Thymus (tissue), 11 donors: ENCODE measurements around the gene TCL1B. TPM values are rescaled to one million over a fixed set of nuclear protein-coding genes. Genes with fewer than 3 reads are reported as not detected.

ENCODE experiments used
- DNase-seq, 9 donors: peaks; one replicate each; pipeline ENCODE4 v3.0.0-alpha.2; 2013; ENCODE audit warnings: low spot score in 9 of 9, low read depth in 6 of 9, missing footprints in 1 of 9
- H3K27ac ChIP-seq, 2 donors: one replicate each; pipeline ENCODE4 v1.5.1; 2013; ENCODE audit warnings: control low read depth in 1 of 2, low read depth in 1 of 2, low read length in 1 of 2, mild to moderate bottlenecking in 1 of 2, moderate library complexity in 1 of 2
- H3K27me3 ChIP-seq, 2 donors: one replicate each; pipeline ENCODE4 v1.5.1; 2013; ENCODE audit warnings: low read length in 1 of 2; ENCODE audit not compliant: control insufficient read depth in 2 of 2, insufficient read depth in 1 of 2
- H3K36me3 ChIP-seq, 2 donors: one replicate each; pipeline ENCODE4 v1.5.1; 2013; ENCODE audit warnings: low read length in 1 of 2, mild to moderate bottlenecking in 1 of 2, moderate library complexity in 1 of 2; ENCODE audit not compliant: control insufficient read depth in 2 of 2, insufficient read depth in 2 of 2
- H3K4me1 ChIP-seq, 2 donors: one replicate each; pipeline ENCODE4 v1.5.1; 2013; ENCODE audit warnings: low read length in 2 of 2; ENCODE audit not compliant: control insufficient read depth in 2 of 2, insufficient read depth in 2 of 2
- H3K4me3 ChIP-seq, 2 donors: one replicate each; pipeline ENCODE4 v1.5.1; 2013; ENCODE audit warnings: low read length in 2 of 2, control low read depth in 1 of 2, mild to moderate bottlenecking in 1 of 2
- H3K9me3 ChIP-seq, 2 donors: one replicate each; pipeline ENCODE4 v1.5.1; 2013; ENCODE audit warnings: low read length in 1 of 2, mild to moderate bottlenecking in 1 of 2; ENCODE audit not compliant: control insufficient read depth in 2 of 2, insufficient read depth in 1 of 2
- WGBS: extraction: QIAGEN DNeasy Blood & Tissue Kit; methylation state at CpG from one replicate; pipeline ENCODE4 v1.1.7; 2013; 5-methylcytosine and 5-hydroxymethylcytosine counted together
- polyA plus RNA-seq: library from polyadenylated mRNA; stranded (reverse); fragments of 200-250 nt; gene quantifications from one replicate; pipeline ENCODE4 v1.2.3, GENCODE V29; 2013
- total RNA-seq: library from RNA; stranded (reverse); fragments of 120-200 nt; gene quantifications from one replicate; pipeline ENCODE4 v1.2.4, GENCODE V29; 2013
- donor health status: healthy.

Gene TCL1B
- total and polyA plus RNA-seq, 2 donors: 0.14 to 0.24 TPM

DNA sequence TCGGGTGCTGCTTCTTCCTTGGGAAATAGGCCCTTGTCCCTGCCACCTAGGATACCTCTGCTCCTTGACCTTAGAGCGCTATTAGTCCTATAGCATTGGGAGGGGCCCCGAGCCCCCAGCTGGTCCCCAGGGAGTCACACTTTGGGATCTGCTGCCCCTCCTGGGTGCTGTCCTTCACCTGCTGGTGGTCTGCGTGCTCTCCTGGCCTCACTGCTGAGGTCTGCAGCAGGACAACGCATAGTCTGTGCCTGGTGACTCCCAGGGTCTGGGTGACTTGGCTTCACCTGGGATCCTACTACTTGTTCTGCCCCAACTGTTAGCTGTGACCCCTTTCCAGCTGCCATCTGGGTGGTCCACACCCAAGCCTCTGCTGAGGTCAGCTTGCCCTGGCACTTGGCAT lies 8.8 kb downstream of the TCL1B start:
- DNase-seq: no peak
- H3K36me3 ChIP-seq: no peaks in the 10 kb centered on the region
- no peaks in the 10 kb centered on the region for H3K9me3 ChIP-seq
- H3K4me1 ChIP-seq: no peaks in the 10 kb centered on the region
- 64% methylated on average over 5 of the region's 5 CpGs for WGBS
- H3K27me3 ChIP-seq: peaks cover 0 to 3% of the 10 kb centered on the region in 2 donors
- no peak overlapping the region for H3K4me3 ChIP-seq
- no peak overlapping the region for H3K27ac ChIP-seq

DNA sequence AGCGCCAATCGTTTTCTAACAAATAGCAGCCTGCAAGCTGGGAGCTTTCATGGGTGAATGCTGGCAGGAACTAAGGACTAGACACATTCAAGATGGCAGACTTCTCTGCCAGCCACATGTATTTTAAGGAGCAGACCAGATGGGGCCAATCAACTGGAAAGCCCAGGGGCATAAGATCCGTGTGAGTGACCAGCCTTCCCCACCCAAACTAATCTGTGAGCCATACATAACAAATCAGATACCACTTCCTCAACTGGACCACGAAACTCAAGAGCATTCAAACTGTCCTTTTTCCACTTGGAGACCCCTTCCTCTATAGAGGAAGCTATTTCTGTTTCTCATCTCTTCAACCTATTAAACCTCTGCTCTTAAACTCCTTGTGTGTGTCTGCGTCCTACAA lies 9.7 kb downstream of the TCL1B start:
- H3K27ac ChIP-seq: no peak overlapping the region
- H3K27me3 ChIP-seq: peaks cover 0 to 3% of the 10 kb centered on the region in 2 donors
- no peaks in the 10 kb centered on the region for H3K9me3 ChIP-seq
- no peaks in the 10 kb centered on the region for H3K4me1 ChIP-seq
- no peak for DNase-seq
- H3K36me3 ChIP-seq: no peaks in the 10 kb centered on the region
- WGBS: 69% methylated on average over 5 of the region's 5 CpGs
- H3K4me3 ChIP-seq: no peak overlapping the region

DNA sequence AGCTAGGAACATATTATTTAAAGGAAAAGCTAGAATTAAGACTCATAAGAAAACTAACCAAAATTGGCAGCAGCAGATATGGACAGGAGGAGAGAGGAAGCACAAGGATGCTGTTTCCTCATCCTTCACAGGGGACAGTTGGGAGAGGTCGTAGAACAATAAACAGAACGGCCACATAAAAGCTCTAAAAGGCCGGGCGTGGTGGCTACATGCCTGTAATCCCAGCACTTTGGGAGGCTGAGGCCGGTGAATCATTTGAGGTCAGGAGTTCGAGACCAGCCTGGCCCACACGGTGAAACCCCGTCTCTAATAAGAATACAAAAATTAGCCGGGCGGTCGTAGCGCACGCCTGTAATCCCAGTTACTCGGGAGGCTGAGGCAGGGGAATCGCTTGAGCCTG lies 10.5 kb downstream of the TCL1B start:
- H3K4me1 ChIP-seq: no peaks in the 10 kb centered on the region
- DNase-seq: no peak
- H3K27ac ChIP-seq: no peak overlapping the region
- 80% methylated on average over 15 of the region's 15 CpGs for WGBS
- H3K27me3 ChIP-seq: peaks cover 2 to 3% of the 10 kb centered on the region in 2 donors
- no peak overlapping the region for H3K4me3 ChIP-seq
- no peaks in the 10 kb centered on the region for H3K9me3 ChIP-seq
- H3K36me3 ChIP-seq: no peaks in the 10 kb centered on the region

DNA sequence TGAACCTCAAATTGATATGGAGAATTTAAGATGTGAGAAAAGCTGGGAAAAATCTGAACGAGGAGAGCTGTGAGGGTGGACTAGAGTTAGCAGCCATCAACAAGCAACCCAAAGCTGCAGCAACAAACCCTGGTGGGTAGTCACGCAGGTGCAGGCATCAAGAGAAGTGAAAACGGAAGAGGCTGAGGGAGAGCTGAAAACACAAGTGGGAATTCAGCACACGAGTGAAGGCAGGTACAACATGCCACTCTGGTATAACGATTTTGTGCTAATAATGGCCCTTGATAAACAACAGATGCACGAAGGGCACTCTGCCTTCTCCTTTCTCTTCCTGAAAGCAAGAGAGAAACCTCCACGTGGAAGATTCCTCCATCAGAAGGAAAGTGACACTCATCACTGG lies 11.5 kb downstream of the TCL1B start:
- H3K4me3 ChIP-seq: no peak overlapping the region
- H3K4me1 ChIP-seq: no peaks in the 10 kb centered on the region
- H3K36me3 ChIP-seq: no peaks in the 10 kb centered on the region
- no peak overlapping the region for H3K27ac ChIP-seq
- DNase-seq: no peak
- no peaks in the 10 kb centered on the region for H3K9me3 ChIP-seq
- WGBS: 74% methylated on average over 7 of the region's 7 CpGs
- H3K27me3 ChIP-seq: peaks cover 3 to 4% of the 10 kb centered on the region in 2 donors

DNA sequence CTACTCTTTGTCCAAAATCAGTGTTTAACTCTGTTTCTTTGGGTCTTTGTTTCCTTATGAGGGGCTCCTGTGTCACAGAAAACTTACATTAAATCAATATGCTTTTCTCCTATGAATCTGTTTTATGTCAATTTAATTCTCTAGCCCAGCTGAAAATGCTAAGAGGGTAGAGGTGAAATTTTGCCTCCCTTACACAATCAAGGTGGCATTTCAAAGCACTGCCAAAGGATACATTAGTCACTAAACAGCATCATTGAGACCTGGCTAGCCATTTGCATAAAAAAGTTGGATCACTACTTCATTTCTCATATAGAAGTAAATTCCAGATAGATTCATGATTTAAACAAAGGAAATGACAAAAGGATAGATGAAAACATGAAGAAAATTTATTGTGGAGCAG lies 12.1 kb downstream of the TCL1B start:
- Histone ChIP-seq H3K27ac (no peak overlapping the region), H3K4me3 (no peak overlapping the region), H3K4me1 (no peaks in the 10 kb centered on the region), H3K27me3 (peaks cover 2 to 4% of the 10 kb centered on the region in 2 donors), H3K36me3 (no peaks in the 10 kb centered on the region), H3K9me3 (no peaks in the 10 kb centered on the region)
- no peak for DNase-seq

DNA sequence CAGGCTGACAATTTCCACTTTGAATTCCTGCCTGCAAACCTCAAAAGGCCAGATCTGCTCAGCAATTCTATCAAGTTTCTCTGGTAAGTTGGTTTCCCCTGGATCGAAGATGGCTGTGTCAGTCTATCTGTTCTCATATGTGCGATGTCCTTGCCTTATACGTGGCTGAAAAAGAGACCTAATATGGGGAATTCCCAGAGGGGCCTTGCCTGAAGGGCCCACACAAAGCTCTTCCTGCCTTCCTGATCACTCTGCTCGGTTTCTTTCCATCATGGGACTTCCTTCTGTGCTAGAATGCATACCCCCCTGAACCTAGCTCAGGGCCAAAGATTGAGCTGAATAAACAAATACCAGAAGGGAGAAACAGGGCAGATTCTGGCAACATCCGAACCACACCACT lies 13.2 kb downstream of the TCL1B start:
- Histone ChIP-seq H3K27me3 (peaks cover 0 to 4% of the 10 kb centered on the region in 2 donors), H3K9me3 (no peaks in the 10 kb centered on the region), H3K4me3 (no peak overlapping the region), H3K27ac (no peak overlapping the region), H3K36me3 (no peaks in the 10 kb centered on the region), H3K4me1 (no peaks in the 10 kb centered on the region)
- WGBS: 60% methylated on average over 5 of the region's 5 CpGs
- no peak for DNase-seq

DNA sequence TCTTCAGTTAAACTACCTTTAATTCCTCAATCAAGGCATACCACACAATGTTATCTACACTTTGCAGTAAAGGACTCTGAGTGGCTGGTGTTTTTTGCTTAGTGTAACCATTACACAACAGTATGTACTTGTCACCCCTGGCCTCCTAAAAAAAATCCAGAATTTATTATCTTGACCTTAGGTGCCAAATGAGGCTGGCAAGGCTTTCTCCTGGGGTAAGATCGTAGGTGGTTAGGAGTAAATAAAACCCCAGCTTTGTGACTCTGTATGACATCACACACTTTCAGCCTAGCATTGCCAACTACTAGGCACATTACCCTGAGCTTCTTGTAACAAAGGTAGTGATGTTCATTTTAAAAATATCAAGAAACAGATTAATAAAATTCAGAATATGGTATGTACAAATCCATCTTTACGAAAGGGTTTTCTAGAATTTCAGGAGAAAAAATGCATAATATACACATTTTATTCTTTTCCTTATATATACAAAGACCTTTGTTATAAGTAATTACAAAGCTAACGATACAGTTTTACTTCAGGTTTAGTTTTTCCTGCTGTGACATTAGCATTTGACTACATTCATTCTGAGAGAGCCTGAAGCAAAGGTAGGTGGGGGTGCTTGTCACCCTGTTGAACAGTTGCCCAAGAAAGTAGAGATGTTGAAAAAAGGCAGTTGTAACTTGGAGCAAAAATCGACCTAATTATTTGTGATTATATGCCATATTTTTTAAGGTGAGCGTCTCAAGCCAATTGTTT lies 14.2 kb downstream of the TCL1B start:
- no peaks in the 10 kb centered on the region for H3K36me3 ChIP-seq
- DNase-seq: no peak
- no peaks in the 10 kb centered on the region for H3K9me3 ChIP-seq
- H3K4me3 ChIP-seq: no peak overlapping the region
- H3K27ac ChIP-seq: no peak overlapping the region
- no peaks in the 10 kb centered on the region for H3K4me1 ChIP-seq
- peaks cover 0 to 4% of the 10 kb centered on the region in 2 donors for H3K27me3 ChIP-seq
- 64% methylated on average over 5 of the region's 5 CpGs for WGBS

DNA sequence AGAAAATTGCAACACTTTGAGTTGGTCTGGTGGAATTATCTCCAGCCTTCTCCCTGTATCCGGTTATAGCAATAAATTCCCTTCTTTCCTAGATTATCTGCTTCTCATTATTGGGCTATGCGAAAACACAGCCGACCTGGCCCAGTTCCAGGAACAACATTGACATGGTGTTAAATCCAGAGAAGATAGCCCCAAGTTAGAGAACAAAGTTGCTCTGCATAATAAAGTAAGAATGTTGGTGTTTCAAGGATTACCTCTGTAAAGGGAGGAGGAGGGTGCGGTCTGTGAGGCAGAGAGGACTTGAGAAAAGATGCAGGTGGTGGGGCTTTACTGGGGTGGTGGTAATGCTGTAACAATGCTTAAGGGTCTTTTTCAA lies 15.6 kb downstream of the TCL1B start:
- WGBS: 58% methylated on average over 4 of the region's 4 CpGs
- Histone ChIP-seq H3K27me3 (peaks cover 0 to 4% of the 10 kb centered on the region in 2 donors), H3K9me3 (no peaks in the 10 kb centered on the region), H3K4me3 (no peak overlapping the region), H3K4me1 (no peaks in the 10 kb centered on the region), H3K36me3 (no peaks in the 10 kb centered on the region), H3K27ac (no peak overlapping the region)
- no peak for DNase-seq

DNA sequence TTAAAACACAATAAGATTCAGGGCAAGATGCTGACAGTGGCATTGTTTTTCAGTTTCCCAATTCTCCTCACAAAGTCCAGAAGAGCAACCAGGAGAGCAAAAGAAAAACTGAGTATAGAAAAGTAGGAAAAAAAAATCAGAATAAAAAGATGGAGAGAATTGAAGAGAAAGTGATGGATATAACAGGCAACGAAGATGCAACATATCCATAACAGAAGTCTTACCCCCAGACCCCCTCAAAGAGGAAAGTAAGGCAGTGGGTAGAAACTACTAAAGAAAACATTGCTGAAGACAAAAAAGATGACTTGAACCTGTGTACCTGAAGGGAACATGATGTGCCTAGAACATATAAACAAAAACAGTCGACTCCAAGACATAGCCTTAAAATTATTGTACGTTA lies 17.1 kb downstream of the TCL1B start:
- H3K4me3 ChIP-seq: no peak overlapping the region
- no peak overlapping the region for H3K27ac ChIP-seq
- 90% methylated on average over 3 of the region's 3 CpGs for WGBS
- no peaks in the 10 kb centered on the region for H3K9me3 ChIP-seq
- H3K4me1 ChIP-seq: no peaks in the 10 kb centered on the region
- no peaks in the 10 kb centered on the region for H3K36me3 ChIP-seq
- DNase-seq: no peak
- H3K27me3 ChIP-seq: peaks cover 0 to 4% of the 10 kb centered on the region in 2 donors
